Measurements from ENCODE around the gene EIF4EBP3. TPM values are rescaled to one million over a fixed set of nuclear protein-coding genes. Genes with fewer than 3 reads are reported as not detected.

EIF4EBP3 gene
- total and polyA plus RNA-seq, 9 of the 15 experiments (the other 6 are each of a cell fraction or from before 2014, with no cell fraction given), result 1.3 to 7.5 (median 3.8) TPM

DNA sequence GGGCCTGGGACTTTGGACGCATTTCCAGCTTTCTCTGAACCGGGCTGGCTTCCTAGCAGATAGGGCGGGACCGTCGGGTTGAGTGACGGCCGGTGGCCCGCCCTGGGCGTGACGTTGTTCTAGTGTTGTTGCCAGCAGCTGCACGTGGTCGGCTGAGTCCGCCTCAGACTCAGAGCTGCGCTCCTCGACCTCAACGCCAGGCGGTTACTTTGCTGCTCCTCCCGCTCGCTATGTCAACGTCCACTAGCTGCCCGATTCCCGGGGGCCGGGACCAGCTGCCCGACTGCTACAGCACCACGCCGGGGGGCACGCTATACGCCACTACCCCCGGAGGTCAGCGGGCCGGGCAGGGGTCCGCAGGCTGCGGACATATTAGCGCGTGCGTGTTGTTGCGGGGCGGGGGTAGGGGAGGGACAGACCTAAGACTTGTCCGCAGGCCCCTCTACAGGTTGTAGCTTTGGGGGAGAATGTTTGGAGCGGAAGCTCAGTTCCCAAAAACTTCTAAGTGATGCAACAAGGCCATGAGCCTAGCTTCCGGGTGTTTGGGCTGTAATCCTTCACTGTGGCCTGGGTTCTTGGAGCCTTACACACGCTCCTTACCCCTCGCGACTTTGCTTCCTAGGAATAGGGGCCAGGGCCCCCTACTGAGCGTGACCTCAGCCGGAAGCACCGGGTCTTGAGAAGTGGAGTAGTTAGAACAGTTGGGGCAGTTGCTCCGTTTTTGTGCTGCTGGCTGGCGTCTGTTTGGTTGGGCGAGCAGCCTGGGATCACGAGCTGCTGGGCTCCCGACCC is at the start of gene EIF4EBP3 (continued):
- TF ChIP-seq, protein P1, sequence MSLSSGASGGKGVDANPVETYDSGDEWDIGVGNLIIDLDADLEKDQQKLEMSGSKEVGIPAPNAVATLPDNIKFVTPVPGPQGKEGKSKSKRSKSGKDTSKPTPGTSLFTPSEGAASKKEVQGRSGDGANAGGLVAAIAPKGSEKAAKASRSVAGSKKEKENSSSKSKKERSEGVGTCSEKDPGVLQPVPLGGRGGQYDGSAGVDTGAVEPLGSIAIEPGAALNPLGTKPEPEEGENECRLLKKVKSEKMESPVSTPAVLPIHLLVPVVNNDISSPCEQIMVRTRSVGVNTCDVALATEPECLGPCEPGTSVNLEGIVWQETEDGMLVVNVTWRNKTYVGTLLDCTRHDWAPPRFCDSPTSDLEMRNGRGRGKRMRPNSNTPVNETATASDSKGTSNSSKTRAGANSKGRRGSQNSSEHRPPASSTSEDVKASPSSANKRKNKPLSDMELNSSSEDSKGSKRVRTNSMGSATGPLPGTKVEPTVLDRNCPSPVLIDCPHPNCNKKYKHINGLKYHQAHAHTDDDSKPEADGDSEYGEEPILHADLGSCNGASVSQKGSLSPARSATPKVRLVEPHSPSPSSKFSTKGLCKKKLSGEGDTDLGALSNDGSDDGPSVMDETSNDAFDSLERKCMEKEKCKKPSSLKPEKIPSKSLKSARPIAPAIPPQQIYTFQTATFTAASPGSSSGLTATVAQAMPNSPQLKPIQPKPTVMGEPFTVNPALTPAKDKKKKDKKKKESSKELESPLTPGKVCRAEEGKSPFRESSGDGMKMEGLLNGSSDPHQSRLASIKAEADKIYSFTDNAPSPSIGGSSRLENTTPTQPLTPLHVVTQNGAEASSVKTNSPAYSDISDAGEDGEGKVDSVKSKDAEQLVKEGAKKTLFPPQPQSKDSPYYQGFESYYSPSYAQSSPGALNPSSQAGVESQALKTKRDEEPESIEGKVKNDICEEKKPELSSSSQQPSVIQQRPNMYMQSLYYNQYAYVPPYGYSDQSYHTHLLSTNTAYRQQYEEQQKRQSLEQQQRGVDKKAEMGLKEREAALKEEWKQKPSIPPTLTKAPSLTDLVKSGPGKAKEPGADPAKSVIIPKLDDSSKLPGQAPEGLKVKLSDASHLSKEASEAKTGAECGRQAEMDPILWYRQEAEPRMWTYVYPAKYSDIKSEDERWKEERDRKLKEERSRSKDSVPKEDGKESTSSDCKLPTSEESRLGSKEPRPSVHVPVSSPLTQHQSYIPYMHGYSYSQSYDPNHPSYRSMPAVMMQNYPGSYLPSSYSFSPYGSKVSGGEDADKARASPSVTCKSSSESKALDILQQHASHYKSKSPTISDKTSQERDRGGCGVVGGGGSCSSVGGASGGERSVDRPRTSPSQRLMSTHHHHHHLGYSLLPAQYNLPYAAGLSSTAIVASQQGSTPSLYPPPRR (CRISPR knock-in tag; IDR thresholded peaks at IDR 0.05; ENCODE audit: borderline replicate concordance), result no peak
- TF ChIP-seq YY1 (IDR thresholded peaks at IDR 0.05; ENCODE audit: borderline replicate concordance in 1 of 3, control insufficient read depth in 1 of 3, extremely low read depth in 1 of 3, insufficient read depth in 3 of 3, insufficient read length in 1 of 3, insufficient replicate concordance in 2 of 3, low read depth in 1 of 3, low read length in 2 of 3), result peak in 2 of 3 experiments; percentile 39 to 47
- TF ChIP-seq ZNF239 (CRISPR knock-in tag; IDR thresholded peaks at IDR 0.05), result no peak
- no peak for TF ChIP-seq STAT5A (IDR thresholded peaks at IDR 0.05; ENCODE audit: borderline replicate concordance, low read length)
- TF ChIP-seq ZKSCAN8 (CRISPR knock-in tag; IDR thresholded peaks at IDR 0.05), result no peak
- TF ChIP-seq TBP (optimal IDR thresholded peaks at IDR 0.05; ENCODE audit: low read depth, low read length), result peak; percentile 15
- TF ChIP-seq, protein P2, sequence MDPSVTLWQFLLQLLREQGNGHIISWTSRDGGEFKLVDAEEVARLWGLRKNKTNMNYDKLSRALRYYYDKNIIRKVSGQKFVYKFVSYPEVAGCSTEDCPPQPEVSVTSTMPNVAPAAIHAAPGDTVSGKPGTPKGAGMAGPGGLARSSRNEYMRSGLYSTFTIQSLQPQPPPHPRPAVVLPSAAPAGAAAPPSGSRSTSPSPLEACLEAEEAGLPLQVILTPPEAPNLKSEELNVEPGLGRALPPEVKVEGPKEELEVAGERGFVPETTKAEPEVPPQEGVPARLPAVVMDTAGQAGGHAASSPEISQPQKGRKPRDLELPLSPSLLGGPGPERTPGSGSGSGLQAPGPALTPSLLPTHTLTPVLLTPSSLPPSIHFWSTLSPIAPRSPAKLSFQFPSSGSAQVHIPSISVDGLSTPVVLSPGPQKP (CRISPR knock-in tag; IDR thresholded peaks at IDR 0.05), result no peak
- TF ChIP-seq BHLHE40 (IDR thresholded peaks at IDR 0.05; ENCODE audit: low read length), result peak; percentile 85
- TF ChIP-seq, protein P3, sequence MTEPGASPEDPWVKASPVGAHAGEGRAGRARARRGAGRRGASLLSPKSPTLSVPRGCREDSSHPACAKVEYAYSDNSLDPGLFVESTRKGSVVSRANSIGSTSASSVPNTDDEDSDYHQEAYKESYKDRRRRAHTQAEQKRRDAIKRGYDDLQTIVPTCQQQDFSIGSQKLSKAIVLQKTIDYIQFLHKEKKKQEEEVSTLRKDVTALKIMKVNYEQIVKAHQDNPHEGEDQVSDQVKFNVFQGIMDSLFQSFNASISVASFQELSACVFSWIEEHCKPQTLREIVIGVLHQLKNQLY (CRISPR knock-in tag; conservative IDR thresholded peaks at IDR 0.05), result no peak
- TF ChIP-seq, protein P4, sequence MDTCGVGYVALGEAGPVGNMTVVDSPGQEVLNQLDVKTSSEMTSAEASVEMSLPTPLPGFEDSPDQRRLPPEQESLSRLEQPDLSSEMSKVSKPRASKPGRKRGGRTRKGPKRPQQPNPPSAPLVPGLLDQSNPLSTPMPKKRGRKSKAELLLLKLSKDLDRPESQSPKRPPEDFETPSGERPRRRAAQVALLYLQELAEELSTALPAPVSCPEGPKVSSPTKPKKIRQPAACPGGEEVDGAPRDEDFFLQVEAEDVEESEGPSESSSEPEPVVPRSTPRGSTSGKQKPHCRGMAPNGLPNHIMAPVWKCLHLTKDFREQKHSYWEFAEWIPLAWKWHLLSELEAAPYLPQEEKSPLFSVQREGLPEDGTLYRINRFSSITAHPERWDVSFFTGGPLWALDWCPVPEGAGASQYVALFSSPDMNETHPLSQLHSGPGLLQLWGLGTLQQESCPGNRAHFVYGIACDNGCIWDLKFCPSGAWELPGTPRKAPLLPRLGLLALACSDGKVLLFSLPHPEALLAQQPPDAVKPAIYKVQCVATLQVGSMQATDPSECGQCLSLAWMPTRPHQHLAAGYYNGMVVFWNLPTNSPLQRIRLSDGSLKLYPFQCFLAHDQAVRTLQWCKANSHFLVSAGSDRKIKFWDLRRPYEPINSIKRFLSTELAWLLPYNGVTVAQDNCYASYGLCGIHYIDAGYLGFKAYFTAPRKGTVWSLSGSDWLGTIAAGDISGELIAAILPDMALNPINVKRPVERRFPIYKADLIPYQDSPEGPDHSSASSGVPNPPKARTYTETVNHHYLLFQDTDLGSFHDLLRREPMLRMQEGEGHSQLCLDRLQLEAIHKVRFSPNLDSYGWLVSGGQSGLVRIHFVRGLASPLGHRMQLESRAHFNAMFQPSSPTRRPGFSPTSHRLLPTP (IDR thresholded peaks at IDR 0.05; ENCODE audit: borderline replicate concordance, extremely low read depth, insufficient read length), result no peak
- no peak for TF ChIP-seq ZNF174 (CRISPR knock-in tag; IDR thresholded peaks at IDR 0.05)
- TF ChIP-seq TOE1 (IDR thresholded peaks at IDR 0.05; ENCODE audit: borderline replicate concordance), result peak; percentile 55; the same call in 1 of the 2 replicates
- 0 out of 2 replicates have a peak, but pooled peaks have one; percentile 8 for TF ChIP-seq TOE1 (CRISPR knock-in tag; IDR thresholded peaks at IDR 0.05; ENCODE audit: borderline replicate concordance, low read depth)
- no peak; the same call in 1 of the 2 replicates for TF ChIP-seq SOX6 (IDR thresholded peaks at IDR 0.05)
- TF ChIP-seq GATAD2A (IDR thresholded peaks at IDR 0.05), result no peak
- TF ChIP-seq MYBL2 (IDR thresholded peaks at IDR 0.05; ENCODE audit: low read depth), result no peak
- no peak for TF ChIP-seq MYBL2 (CRISPR knock-in tag; IDR thresholded peaks at IDR 0.05; ENCODE audit: borderline replicate concordance)
